HuH-7.5 (cell line): ENCODE data around the gene YJEFN3.

Experiments used
- DNase-seq: peaks from one replicate; pipeline ENCODE4 v3.0.0; 2011; ENCODE audit warnings: low spot score

The YJEFN3 gene

GRCh38 chr19:19554074-19555023 is 25.6 kb downstream of the YJEFN3 start:
- no peak for DNase-seq

GRCh38 chr19:19558055-19558454 is 29.3 kb downstream of the YJEFN3 start:
- DNase-seq: no peak

- DNase-seq: no peak
Measured at GRCh38 chr19:19558636-19559035, 29.9 kb downstream of the YJEFN3 start.

GRCh38 chr19:19559931-19560330 is 31.2 kb downstream of the YJEFN3 start:
- DNase-seq: no peak

GRCh38 chr19:19561946-19562664 is 33.4 kb downstream of the YJEFN3 start:
- DNase-seq: no peak

- peak; percentile 8 for DNase-seq
Measured at GRCh38 chr19:19562665-19563347, 34.1 kb downstream of the YJEFN3 start.

GRCh38 chr19:19563348-19563848 is 34.7 kb downstream of the YJEFN3 start:
- no peak for DNase-seq

- no peak for DNase-seq
Measured at GRCh38 chr19:19566306-19566705, 37.6 kb downstream of the YJEFN3 start.

- no peak for DNase-seq
Measured at GRCh38 chr19:19567391-19567790, 38.7 kb downstream of the YJEFN3 start.

GRCh38 chr19:19568802-19569756 is 40.4 kb downstream of the YJEFN3 start:
- no peak for DNase-seq

- DNase-seq: no peak
Measured at GRCh38 chr19:19570571-19570970, 41.9 kb downstream of the YJEFN3 start.

- DNase-seq: no peak
Measured at GRCh38 chr19:19571071-19571786, 42.5 kb downstream of the YJEFN3 start.

GRCh38 chr19:19575411-19575810 is 46.7 kb downstream of the YJEFN3 start:
- no peak for DNase-seq

- no peak for DNase-seq
Measured at GRCh38 chr19:19578252-19578651, 49.5 kb downstream of the YJEFN3 start.

- DNase-seq: no peak
Measured at GRCh38 chr19:19579533-19580361, 51.0 kb downstream of the YJEFN3 start.

- DNase-seq: no peak
Measured at GRCh38 chr19:19580418-19580817, 51.7 kb downstream of the YJEFN3 start.

GRCh38 chr19:19581391-19581790 is 52.7 kb downstream of the YJEFN3 start:
- DNase-seq: no peak

- no peak for DNase-seq
Measured at GRCh38 chr19:19582471-19582870, 53.8 kb downstream of the YJEFN3 start.

GRCh38 chr19:19584356-19584755 is 55.6 kb downstream of the YJEFN3 start:
- no peak for DNase-seq
